Thyroid gland (tissue), 4 donors: ENCODE measurements around the gene WIPF1.

ENCODE experiments used
- CTCF ChIP-seq, 6 experiments: fragments of 200-600 bp in 3 of 6; fragments of 450-650 bp in 3 of 6; sonication (generic) in 3 of 6; IDR thresholded peaks; one replicate each; pipeline ENCODE4 v1.5.1; 2016 to 2019; ENCODE audit warnings: antibody characterized with exemption in 6 of 6, mild to moderate bottlenecking in 2 of 6, inconsistent platforms in 1 of 6, moderate library complexity in 1 of 6
- POLR2A ChIP-seq, 2 donors: fragments of 450-650 bp; IDR thresholded peaks; one replicate each; pipeline ENCODE4 v1.6.1; 2017; ENCODE audit warnings: antibody characterized with exemption in 2 of 2, mild to moderate bottlenecking in 2 of 2, moderate library complexity in 1 of 2

- TF ChIP-seq POLR2A (IDR thresholded peaks at IDR 0.05) (no peak), CTCF (IDR thresholded peaks at IDR 0.05) (no peak)
Observed at GRCh38 chr2:174511580-174512260, 85.9 kb downstream of the WIPF1 start.
